Fibroblast of the aortic adventitia (primary cell): ENCODE measurements around the gene PCBD2. TPM values are rescaled to one million over a fixed set of nuclear protein-coding genes. Genes with fewer than 3 reads are reported as not detected.
A peak's percentile ranks its signal among the peaks of the same experiment; 100 is the strongest.
"Not testable (repeated sequence)": the region's sequence is repeated elsewhere in the genome, so short reads cannot be mapped to it uniquely, and the experiment has no call there.

Experiments
- DNase-seq: peaks from one replicate; pipeline ENCODE4 v3.0.0-alpha.2; 2010; ENCODE audit warnings: low read depth
- H3K4me3 ChIP-seq: 2 replicates; pipeline ENCODE4 v1.5.1; 2011; ENCODE audit warnings: low read depth, mild to moderate bottlenecking, control low read depth, low read length, moderate library complexity
- total RNA-seq: library from RNA; depleted of rRNA; stranded (reverse); fragments of >200 nt; gene quantifications from 2 replicates; pipeline ENCODE4 v1.2.3, GENCODE V29; 2012; ENCODE audit warnings: low replicate concordance
- TF ChIP-seq, protein P1 (sequence below): IDR thresholded peaks from 2 replicates; pipeline ENCODE4 v1.5.1; 2011; ENCODE audit warnings: mild to moderate bottlenecking, low read length, control low read depth, inconsistent platforms; ENCODE audit not compliant: insufficient read depth

The PCBD2 gene
- total RNA-seq, 1 donor = 8.9 TPM

DNA sequence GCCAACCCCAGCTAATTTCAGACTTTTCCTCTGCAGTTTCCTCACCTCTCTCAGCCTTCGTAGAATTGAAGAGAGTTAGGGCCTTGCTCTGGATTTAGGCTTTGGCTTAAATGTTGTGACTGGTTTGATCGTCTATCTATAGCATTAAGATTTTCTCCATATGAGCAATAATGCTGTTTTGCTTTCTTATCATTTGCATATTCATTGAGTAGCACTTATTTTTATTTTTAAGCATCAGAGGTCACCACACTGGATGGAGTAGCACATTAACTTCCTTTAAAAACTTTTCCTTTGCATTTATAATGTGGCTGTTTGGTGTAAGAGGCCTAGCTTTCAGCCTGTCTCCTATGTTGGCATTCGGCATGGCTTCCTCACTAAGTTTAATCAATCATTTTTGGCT is 12.6 kb upstream of the PCBD2 start:
- TF ChIP-seq, protein P1, sequence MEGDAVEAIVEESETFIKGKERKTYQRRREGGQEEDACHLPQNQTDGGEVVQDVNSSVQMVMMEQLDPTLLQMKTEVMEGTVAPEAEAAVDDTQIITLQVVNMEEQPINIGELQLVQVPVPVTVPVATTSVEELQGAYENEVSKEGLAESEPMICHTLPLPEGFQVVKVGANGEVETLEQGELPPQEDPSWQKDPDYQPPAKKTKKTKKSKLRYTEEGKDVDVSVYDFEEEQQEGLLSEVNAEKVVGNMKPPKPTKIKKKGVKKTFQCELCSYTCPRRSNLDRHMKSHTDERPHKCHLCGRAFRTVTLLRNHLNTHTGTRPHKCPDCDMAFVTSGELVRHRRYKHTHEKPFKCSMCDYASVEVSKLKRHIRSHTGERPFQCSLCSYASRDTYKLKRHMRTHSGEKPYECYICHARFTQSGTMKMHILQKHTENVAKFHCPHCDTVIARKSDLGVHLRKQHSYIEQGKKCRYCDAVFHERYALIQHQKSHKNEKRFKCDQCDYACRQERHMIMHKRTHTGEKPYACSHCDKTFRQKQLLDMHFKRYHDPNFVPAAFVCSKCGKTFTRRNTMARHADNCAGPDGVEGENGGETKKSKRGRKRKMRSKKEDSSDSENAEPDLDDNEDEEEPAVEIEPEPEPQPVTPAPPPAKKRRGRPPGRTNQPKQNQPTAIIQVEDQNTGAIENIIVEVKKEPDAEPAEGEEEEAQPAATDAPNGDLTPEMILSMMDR = no peak
- no peak for DNase-seq
- no peak overlapping the region for H3K4me3 ChIP-seq

DNA sequence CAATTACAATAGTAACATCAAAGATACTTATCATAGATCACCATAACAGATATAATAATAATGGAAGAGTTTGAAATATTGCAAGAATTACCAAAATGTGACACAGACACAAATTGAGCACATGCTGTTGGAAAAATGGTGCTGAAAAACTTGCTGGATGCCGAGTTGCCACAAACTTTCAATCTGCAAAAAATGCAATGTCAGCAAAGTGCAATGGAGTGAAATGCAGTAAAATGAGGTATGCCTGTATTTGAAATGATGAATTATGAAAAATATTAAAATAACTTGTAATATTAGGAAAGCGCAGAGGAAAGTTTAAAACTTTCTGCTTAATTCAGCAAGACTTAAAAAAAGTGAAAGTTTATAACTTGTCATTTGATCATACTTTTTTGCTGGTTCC is 12.0 kb upstream of the PCBD2 start:
- TF ChIP-seq, protein P1 = no peak
- DNase-seq = no peak
- no peak overlapping the region for H3K4me3 ChIP-seq

DNA sequence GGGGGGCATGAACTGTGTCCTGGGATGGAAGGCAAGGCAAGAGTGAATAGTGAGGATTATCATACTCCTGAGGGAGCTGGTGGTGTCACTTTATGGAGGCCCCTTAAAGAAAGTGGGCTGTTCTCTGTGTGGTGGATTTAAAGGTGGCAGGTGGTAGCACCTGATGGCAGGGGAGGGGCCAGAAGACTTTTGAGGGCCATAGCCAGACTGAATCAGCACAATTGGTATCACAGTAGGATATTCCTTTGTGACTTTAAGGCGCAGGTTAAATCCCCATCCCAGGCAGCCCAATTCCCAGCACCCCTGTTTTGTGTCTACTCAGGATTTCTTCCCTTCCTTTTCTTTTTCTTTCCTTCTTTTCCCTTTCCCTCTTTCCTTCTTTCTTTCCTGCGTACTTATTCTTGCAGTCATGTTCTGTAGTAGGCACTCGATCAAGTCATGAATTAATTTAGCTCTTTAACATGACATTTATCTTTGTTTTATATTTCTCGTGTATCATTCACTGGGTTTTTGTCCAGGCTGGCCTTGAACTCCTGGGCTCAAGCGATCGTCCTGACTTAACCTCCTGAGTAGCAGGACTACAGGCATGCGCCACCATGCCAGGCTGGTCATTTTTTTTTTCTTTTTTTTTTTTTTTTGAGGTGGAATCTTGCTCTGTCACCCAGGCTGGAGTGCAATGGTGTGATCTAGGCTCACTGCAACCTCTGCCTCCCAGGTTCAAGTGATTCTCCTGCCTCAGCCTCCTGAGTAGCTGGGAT is 11.0 kb upstream of the PCBD2 start:
- no peak for DNase-seq
- TF ChIP-seq, protein P1 = no peak
- H3K4me3 ChIP-seq = no peak overlapping the region

DNA sequence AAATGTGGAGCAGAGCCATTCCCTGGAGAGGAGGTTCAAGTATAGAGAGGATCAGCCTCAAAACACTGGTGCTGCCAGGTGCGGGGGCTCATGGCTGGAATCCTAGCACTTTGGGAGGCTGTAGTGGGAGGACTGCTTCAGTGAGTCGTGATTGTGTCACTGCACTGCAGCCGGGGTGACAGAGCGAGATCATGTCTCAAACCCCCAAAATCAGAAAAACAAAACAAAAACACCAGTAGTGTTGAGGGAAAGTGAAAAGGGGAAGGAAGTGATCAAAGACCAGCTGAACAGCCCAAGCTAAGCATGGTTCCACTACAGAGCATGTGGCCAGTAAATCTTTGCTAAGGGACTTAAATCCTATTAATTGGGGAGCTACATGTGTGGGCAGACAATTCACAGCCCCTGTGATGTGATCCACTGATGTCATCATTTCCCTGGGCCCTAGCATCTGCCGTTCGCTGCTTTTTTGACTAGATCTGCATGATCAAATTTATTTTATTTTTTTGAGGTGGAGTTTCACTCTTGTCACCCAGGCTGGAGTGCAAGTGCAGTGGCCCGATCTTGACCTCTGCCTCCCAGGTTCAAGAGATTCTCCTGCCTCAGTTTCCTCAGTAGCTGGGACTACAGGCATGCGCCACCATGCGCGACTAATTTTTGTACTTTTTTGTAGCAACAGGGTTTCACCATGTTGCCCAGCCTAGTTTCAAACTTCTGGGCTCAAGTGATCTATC is 2.7 kb upstream of the PCBD2 start:
- no peak overlapping the region for H3K4me3 ChIP-seq
- TF ChIP-seq, protein P1 = no peak
- peak; percentile 14 for DNase-seq

DNA sequence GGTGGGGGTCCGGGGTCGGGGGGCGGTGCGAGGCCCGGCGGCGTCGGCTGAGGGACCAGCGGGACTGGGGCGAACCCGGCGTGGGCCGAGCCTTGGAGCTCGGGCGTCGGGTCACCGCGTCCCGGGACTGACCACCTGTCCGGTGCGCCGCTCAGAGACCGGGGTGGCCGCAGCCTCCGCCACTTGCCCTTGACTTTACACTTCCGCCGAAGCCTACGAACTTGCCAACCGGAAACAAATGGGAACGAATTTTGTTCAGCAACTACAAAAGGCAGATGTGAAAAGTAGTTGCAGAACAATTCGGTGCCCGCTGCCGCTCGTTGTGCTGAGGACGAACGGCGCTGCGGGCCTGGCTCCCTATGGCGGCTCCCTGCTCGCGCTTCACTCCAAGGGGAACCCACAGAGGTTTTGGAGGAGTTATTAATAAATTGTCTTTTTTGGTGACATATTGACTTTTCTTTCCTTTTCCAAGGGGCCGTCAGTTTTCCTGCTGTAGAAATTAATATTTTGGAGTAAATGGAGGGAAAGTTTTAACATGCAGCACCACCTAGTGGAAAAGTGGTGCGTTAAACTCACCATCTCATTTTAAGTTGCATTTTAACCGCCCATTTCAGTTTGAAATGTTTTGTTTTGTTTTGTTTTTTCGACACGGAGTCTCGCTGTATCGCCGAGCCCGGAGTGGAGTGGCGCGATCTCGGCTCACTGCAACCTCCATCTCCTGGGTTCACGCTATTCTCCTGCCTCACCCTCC is 490 bp downstream of the PCBD2 start:
- H3K4me3 ChIP-seq = peak overlapping the region; percentile 79
- peak; percentile 80 for DNase-seq
- TF ChIP-seq, protein P1 = peak; percentile 60

DNA sequence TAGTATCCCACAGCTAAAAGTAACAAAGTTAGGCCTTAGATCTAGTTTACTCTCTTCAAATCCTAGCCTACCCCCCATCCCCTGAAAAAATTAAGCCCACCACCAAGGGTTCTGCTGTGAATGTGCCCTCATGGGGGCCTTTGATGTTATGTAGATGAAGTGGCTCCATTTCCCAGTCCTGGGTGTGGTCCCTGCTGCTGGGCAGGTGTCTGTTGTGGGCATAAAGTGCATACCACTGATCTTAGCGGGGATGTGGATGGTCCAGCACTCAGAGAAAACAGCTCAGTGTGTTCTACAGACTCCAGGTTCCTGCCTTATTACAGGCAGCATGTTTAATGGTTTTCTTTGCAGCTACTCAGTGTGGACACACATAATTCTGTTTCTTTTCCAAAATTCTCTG is 1.9 kb downstream of the PCBD2 start:
- TF ChIP-seq, protein P1 = no peak
- H3K4me3 ChIP-seq = no peak overlapping the region
- DNase-seq = no peak

DNA sequence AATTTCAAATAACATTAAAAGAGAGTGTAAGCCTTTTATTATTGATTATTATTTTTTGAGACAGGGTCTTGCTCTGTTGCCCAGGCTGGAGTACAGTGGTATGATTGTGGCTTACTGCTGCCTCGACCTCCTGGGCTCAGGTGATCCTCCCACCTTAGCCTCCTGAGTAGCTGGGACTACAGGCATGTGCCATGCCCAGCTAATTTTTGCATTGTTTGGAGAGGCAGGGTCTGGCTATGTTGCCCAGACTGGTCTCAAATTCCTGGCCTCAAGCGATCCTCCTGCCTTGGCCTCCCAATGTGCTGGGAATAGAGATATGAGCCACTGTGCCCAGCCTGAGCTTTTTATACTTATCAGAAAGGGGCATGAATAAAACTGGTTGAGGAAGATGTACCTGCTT is 5.8 kb downstream of the PCBD2 start:
- not testable (repeated sequence) for DNase-seq

More for the DNA sequence above, 5.8 kb downstream of the PCBD2 start:
- H3K4me3 ChIP-seq = not testable (repeated sequence)
